ENCODE data around the gene CTCFL. TPM values are rescaled to one million over a fixed set of nuclear protein-coding genes. Genes with fewer than 3 reads are reported as not detected.
A peak's percentile ranks its signal among the peaks of the same experiment; 100 is the strongest.
"Not testable (repeated sequence)": the region's sequence is repeated elsewhere in the genome, so short reads cannot be mapped to it uniquely, and the experiment has no call there.

The CTCFL gene
- total and polyA plus RNA-seq, 5 experiments from 2014 or later = not detected

DNA sequence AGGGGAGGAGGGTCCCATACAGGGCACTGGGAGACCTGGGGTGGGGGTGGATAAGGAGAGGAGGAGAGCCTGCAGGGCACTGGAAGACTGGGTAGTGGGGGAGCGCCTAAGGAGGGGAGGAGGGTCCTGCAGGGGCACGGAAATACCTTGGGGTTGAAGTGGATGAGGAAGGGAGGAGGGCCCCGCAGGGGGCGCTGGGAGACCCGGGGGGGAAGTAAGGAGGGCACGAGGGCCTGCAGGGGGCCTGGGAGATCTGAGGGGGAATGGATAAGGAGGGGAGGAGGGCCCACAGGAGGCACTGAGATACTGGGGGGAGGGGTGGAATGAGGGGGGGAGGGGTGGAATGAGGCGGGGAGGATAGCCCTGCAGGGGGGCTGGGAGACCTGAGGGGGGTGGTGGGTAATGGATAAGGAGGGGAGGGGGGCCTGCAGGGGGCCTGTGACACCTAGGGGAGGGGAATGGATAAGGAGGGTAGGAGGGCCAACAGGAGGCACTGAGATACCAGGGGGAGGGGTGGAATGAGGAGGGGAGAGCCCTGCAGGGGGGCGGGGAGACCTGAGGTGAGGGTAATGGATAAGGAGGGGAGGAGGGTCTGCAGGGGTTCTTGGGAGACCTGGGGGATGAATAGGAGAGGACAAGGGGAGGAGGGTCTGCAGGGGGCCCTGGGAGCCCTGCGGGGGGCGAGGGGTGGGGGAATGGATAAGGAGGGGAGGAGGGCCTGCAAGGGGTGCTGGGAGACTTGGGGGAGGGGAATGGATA lies 567 bp upstream of the CTCFL start:
- no peak overlapping the region for H3K4me3 Mint-ChIP-seq
- ATAC-seq (no peak), DNase-seq (no peak)
- H3K27me3 Mint-ChIP-seq = no peaks in the 10 kb centered on the region
- no peak overlapping the region for H3K27ac Mint-ChIP-seq
- POLR2A ChIA-PET = no interaction called here
- H3K9me3 Mint-ChIP-seq = no peaks in the 10 kb centered on the region
- H3K36me3 Mint-ChIP-seq = no peaks in the 10 kb centered on the region
- H3K4me1 Mint-ChIP-seq = peaks cover 0 to 6% (median 5%) of the 10 kb centered on the region in 4 donors

DNA sequence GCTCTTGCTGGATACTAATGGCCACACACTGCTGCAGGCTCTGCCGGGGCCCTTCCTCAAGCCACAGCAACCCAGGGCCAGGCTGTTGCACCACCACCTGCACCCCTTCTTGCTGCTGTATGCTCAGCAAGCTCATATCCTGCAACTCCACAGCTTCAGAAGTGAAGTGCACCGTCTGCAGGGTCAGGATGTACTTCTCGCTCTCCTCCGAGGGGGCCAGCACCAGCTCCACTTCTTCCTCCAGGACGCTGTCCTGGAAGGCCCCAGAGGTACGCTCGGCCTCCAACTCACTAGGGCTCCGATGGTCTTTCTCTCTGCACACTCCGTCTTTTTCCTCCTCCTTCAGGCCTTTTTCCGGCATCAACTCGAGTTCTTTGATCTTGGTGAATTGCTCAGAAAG lies 1.2 kb downstream of the CTCFL start:
- Mint-ChIP-seq H3K36me3 (no peaks in the 10 kb centered on the region), H3K4me3 (no peak overlapping the region), H3K4me1 (peaks cover 0 to 6% (median 5%) of the 10 kb centered on the region in 4 donors), H3K27me3 (no peaks in the 10 kb centered on the region), H3K9me3 (no peaks in the 10 kb centered on the region), H3K27ac (no peak overlapping the region)
- ATAC-seq = no peak
- DNase-seq = no peak
- POLR2A ChIA-PET = no interaction called here

DNA sequence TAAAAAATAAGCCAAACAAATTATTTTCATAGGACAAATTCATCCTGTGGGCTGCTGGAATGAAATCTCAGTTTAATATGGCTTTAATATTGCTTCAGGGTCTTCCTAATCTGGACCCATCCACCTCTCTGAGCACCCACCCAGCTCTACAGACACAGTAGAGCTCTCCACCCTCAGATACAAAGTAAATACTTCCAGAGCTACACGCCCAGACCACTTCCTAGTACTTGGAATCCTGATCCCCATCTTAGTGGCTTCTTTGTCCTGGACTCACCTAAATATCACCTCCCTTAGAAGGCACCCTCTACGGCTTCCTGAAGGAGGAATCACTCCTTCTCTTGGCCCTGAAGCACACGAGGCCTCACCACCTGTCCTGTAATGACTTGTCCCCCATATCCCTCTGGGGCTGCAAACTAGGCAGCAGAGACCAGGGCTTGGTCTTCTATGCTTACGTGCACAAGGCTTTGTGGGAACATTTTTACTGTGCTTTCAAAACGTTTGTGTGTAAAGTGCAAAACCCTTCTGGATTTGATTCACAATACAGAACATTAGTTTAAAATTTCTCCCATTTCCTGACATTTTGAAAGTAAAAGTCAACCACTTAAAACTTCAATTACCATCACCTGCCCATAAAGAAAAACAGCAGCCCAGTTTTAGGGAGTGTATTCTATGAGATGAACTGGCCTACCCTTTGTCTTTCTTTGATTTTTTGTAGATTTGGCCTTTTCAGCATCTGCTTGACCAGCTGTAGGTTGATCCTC lies 2.4 kb downstream of the CTCFL start:
- ATAC-seq (no peak), DNase-seq (no peak)
- POLR2A ChIA-PET = interaction anchor here (0.5 to 0.6 kb wide), 2 partner anchors 95 to 124 kb away, joined by 3 to 5 read pairs; no protein-coding TSS in a partner anchor
- H3K27me3 Mint-ChIP-seq = no peaks in the 10 kb centered on the region
- H3K4me1 Mint-ChIP-seq = peaks cover 0 to 6% (median 5%) of the 10 kb centered on the region in 4 donors
- H3K4me3 Mint-ChIP-seq = no peak overlapping the region
- no peak overlapping the region for H3K27ac Mint-ChIP-seq
- no peaks in the 10 kb centered on the region for H3K36me3 Mint-ChIP-seq
- no peaks in the 10 kb centered on the region for H3K9me3 Mint-ChIP-seq

DNA sequence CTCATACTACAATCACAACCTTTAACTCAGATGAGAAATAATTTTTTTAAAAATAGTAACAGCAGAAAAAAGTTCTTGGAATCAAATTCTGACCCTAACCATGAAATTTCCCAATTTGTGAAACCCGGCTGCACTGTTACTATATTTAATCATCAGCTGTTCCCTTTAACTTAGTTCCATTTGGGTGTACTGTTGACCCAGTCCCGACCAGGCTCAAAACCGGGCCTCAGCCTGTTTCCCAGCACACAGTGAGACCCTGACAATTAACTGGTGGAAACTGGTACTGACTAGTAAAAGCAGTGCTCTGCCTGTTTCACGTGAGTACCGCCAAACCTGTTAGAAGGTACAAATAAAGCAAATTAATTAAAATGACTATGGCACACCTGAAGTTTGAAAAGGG lies 7.0 kb downstream of the CTCFL start:
- POLR2A ChIA-PET = no interaction called here
- no peaks in the 10 kb centered on the region for H3K9me3 Mint-ChIP-seq
- H3K4me1 Mint-ChIP-seq = peaks cover 0 to 6% (median 3%) of the 10 kb centered on the region in 4 donors
- H3K4me3 Mint-ChIP-seq = no peak overlapping the region
- H3K27me3 Mint-ChIP-seq = peaks cover 0 to 11% (median 7%) of the 10 kb centered on the region in 5 donors
- no peak overlapping the region for H3K27ac Mint-ChIP-seq
- H3K36me3 Mint-ChIP-seq = no peaks in the 10 kb centered on the region
- DNase-seq (no peak), ATAC-seq (no peak)

DNA sequence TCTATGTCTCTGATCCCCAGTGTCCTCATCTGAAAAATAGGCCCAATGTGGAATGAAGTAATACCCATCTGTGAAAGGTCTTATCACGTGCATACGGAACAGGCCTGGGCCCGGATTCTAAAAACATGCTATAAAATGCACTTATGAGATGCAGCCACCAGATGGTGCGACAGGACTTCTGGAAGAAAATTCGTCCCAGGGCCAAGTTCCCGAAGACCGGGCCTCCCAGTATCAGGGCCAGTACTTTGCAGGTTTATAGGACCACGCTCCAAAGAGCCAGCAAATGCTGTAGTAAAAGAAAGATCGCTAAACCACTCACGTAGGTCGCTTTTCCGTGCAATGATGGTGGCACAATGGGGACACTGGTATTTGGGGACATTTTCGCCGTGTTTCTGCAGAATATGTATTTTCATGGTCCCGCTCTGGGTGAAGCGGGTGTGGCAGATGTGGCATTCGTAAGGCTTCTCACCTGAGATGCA lies 10.6 kb downstream of the CTCFL start:
- Mint-ChIP-seq H3K36me3 (no peaks in the 10 kb centered on the region), H3K9me3 (no peaks in the 10 kb centered on the region), H3K27me3 (peaks cover 4 to 21% (median 16%) of the 10 kb centered on the region in 5 donors), H3K4me3 (no peak overlapping the region), H3K27ac (no peak overlapping the region), H3K4me1 (no peaks in the 10 kb centered on the region)
- POLR2A ChIA-PET = no interaction called here
- ATAC-seq = no peak
- peak in 3 of 10 donors; percentile 19 to 33 (median 29) for DNase-seq

DNA sequence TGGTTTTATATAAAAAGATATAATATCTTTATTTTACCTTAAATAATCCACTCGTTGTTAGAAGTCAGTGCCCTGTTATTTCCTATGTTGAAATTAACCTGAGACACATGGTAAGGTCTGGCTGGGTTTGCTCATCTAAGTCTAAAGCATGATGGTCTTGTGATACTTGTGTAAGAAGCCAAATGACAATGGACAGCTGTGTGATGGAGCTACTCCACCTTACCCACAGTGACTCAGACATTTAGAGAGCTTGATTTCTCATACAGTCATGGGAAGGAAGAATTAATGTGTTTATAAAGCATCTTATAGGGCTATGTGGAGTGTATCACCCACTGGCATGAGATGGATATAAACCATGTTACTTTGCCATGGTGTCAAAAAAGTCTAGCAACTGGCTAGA lies 11.7 kb downstream of the CTCFL start:
- Mint-ChIP-seq H3K36me3 (no peaks in the 10 kb centered on the region), H3K4me1 (no peaks in the 10 kb centered on the region), H3K27me3 (peaks cover 4 to 29% (median 16%) of the 10 kb centered on the region in 5 donors), H3K27ac (no peak overlapping the region), H3K9me3 (no peaks in the 10 kb centered on the region), H3K4me3 (no peak overlapping the region)
- POLR2A ChIA-PET = no interaction called here
- no peak for DNase-seq
- no peak for ATAC-seq

DNA sequence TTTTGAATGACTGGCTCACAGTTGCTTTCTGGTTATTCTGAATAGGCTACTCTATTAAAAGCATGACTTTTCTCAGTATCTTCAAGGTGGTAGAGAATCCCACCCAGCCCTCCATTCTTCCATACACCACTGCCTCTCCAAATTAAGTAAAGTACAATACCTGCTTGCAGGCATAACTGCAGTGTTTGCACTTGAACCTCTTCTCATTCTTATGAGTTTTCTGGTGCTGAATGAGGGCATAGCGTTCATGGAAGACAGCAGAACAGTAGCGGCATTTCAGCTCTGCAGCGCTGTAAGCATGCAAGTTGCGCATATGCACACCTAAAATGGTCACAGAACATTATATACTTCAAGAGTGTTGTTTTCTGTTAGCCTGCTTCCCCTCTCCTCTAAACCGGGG lies 12.5 kb downstream of the CTCFL start:
- no peak for DNase-seq
- H3K4me3 Mint-ChIP-seq = no peak overlapping the region
- no peak overlapping the region for H3K27ac Mint-ChIP-seq
- ATAC-seq = no peak
- H3K4me1 Mint-ChIP-seq = no peaks in the 10 kb centered on the region
- H3K27me3 Mint-ChIP-seq = peaks cover 6 to 31% (median 16%) of the 10 kb centered on the region in 5 donors
- no peaks in the 10 kb centered on the region for H3K9me3 Mint-ChIP-seq
- H3K36me3 Mint-ChIP-seq = no peaks in the 10 kb centered on the region
- POLR2A ChIA-PET = no interaction called here

DNA sequence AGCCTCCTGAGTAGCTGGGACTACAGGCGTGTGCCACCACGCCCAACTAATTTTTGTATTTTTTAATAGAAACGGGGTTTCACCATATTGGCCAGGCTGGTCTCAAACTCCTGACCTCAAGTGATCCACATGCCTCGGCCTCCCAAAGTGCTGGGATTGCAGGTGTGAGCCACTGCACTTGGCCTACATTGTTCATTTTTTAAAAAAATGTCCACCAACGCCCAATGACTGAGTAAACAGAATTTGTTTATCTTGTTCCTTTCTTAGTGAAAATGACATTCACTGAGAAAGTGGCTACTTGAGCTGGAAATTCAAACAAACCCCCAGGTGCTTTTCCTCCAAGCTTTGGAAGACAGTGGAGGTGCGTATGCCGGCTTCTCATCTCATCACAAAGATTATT lies 13.2 kb downstream of the CTCFL start:
- Mint-ChIP-seq H3K4me3 (peak overlapping the region in 1 of 10 donors; percentile 4), H3K27me3 (peaks cover 6 to 28% (median 16%) of the 10 kb centered on the region in 5 donors)
- ATAC-seq, H3K4me1 Mint-ChIP-seq, DNase-seq, H3K9me3 Mint-ChIP-seq, H3K27ac Mint-ChIP-seq, H3K36me3 Mint-ChIP-seq, POLR2A ChIA-PET: not testable (repeated sequence)

DNA sequence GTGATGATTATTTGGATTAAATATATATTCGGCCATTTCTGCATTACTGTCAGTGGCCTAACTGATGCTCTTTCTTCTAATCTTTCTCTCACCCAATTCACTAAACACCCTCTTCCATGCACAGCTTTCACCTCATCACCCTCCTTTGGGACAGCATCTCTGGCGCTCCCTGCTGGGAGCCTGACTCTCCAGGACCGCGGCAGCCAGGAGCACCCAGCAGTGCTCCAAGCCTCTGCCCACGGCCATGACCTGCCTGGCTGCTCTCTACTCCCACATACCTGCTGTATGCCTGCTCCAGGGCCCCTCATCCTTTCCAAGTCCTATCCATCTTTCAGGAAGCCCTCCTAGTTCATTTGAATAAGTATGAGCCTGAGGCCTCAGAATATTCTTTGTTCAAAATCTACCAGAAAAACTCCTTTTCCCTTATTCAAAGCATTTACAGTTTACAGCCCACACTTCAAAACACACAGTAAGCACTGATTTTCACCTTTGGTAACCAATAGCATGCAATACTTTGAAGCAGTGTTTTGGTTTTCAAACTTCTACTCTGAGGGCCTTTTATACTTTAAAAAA lies 15.2 kb downstream of the CTCFL start:
- H3K27me3 Mint-ChIP-seq = peaks cover 6 to 31% (median 18%) of the 10 kb centered on the region in 5 donors
- POLR2A ChIA-PET = no interaction called here
- no peak overlapping the region for H3K4me3 Mint-ChIP-seq
- H3K4me1 Mint-ChIP-seq = no peaks in the 10 kb centered on the region
- no peaks in the 10 kb centered on the region for H3K36me3 Mint-ChIP-seq
- DNase-seq (no peak), ATAC-seq (no peak)
- H3K27ac Mint-ChIP-seq = no peak overlapping the region
- no peaks in the 10 kb centered on the region for H3K9me3 Mint-ChIP-seq

DNA sequence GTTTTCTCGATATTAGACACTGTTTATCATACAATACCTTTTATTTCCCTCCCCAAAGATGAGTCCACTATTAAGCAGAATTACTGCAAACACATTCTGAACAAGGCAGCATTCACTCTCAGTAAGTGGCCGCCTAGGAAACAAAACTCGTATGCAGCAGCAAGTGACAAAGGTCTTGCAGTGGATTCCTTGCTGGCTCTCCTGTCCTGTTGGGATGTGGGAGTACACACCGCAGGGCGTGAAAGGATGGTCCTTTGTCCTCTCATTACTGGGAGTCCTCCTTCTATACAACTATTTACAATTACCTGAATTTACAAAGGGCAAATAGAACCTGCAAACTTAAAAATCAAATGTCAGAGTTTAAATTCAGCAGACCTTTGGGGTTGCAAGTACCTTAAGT lies 16.1 kb downstream of the CTCFL start:
- H3K9me3 Mint-ChIP-seq = no peaks in the 10 kb centered on the region
- no peak for ATAC-seq
- no peaks in the 10 kb centered on the region for H3K36me3 Mint-ChIP-seq
- H3K4me3 Mint-ChIP-seq = no peak overlapping the region
- no peaks in the 10 kb centered on the region for H3K4me1 Mint-ChIP-seq
- no peak for DNase-seq
- POLR2A ChIA-PET = no interaction called here
- no peak overlapping the region for H3K27ac Mint-ChIP-seq
- peaks cover 5 to 29% (median 10%) of the 10 kb centered on the region in 5 donors for H3K27me3 Mint-ChIP-seq

DNA sequence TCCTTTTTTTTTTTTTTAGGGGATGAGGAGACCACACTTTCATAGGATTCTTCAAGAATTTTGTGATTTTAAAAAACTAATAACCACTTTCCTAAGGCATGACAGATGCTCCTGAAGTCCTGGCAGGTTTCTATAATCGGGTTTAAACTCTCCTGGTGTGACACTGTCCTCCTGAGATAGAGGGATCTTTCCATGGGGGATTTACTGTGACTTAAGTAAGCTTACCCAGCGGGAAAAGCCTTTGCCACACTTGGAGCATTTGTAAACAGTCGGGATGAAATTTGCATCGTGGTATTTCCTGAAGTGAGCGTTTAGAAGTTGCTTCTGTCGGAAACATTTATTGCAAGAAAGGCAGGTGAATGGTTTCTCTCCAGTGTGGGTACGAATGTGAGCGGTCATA lies 16.6 kb downstream of the CTCFL start:
- Mint-ChIP-seq H3K27ac (no peak overlapping the region), H3K4me3 (no peak overlapping the region), H3K9me3 (no peaks in the 10 kb centered on the region), H3K36me3 (no peaks in the 10 kb centered on the region), H3K4me1 (peaks cover 0 to 3% (median 0%) of the 10 kb centered on the region in 4 donors), H3K27me3 (peaks cover 6 to 31% (median 14%) of the 10 kb centered on the region in 5 donors)
- POLR2A ChIA-PET = no interaction called here
- ATAC-seq (no peak), DNase-seq (no peak)

DNA sequence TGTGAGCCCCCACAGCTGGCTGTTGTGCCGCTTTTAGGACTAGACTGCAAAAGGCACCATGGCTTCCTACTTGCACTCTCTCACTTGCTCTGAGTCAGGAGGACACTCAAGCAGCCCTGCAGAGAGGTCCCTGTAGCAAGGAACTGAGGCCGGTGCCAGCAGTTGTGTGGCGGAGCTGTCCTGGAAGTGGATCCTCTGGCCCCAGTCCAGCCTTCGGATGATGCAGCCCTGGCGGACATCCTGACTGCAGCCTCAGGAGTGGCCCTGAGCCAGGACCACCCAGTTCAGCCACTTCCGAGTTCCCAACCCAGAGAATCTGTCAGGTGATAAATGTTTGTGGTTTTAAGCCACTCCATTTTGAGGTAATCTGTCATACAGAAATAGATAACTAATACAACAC lies 17.5 kb downstream of the CTCFL start:
- POLR2A ChIA-PET = no interaction called here
- DNase-seq (no peak), ATAC-seq (no peak)
- H3K27me3 Mint-ChIP-seq = peaks cover 8 to 32% (median 21%) of the 10 kb centered on the region in 5 donors
- H3K36me3 Mint-ChIP-seq = no peaks in the 10 kb centered on the region
- H3K4me3 Mint-ChIP-seq = no peak overlapping the region
- H3K4me1 Mint-ChIP-seq = peaks cover 0 to 6% (median 0%) of the 10 kb centered on the region in 4 donors
- H3K9me3 Mint-ChIP-seq = no peaks in the 10 kb centered on the region
- no peak overlapping the region for H3K27ac Mint-ChIP-seq

DNA sequence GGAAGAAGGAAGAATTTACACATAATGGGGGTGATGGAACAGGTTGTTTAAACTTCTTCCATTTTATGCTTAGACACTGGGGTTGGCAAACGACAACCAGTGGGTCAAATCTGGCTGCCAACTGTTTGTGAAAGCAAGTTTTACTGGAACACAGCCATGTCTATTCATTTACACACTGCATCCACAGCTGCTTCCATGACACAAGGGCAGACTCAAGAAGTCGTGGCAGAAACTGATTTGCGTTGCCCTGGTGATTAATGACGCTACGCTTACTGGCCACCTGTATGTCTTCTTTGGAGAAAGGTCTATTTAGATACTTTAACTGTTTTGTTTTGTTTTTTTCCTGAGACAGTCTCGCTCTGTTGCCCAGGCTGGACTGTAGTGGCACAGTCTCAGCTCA lies 19.0 kb downstream of the CTCFL start:
- POLR2A ChIA-PET = no interaction called here
- H3K27me3 Mint-ChIP-seq = peaks cover 10 to 39% (median 32%) of the 10 kb centered on the region in 5 donors
- H3K4me3 Mint-ChIP-seq = no peak overlapping the region
- peak overlapping the region in 1 of 10 donors; percentile 52 for H3K27ac Mint-ChIP-seq
- H3K4me1 Mint-ChIP-seq = peaks cover 0 to 6% (median 0%) of the 10 kb centered on the region in 4 donors
- H3K36me3 Mint-ChIP-seq = no peaks in the 10 kb centered on the region
- no peaks in the 10 kb centered on the region for H3K9me3 Mint-ChIP-seq
- DNase-seq (no peak), ATAC-seq (no peak)

All from naive thymus-derived CD8-positive, alpha-beta T cell (primary cell).